HuH-7.5 (cell line): ENCODE data around the gene KRT82.

ENCODE experiments used
- DNase-seq: peaks from one replicate; pipeline ENCODE4 v3.0.0; 2011; ENCODE audit warnings: low spot score

KRT82 gene

DNA sequence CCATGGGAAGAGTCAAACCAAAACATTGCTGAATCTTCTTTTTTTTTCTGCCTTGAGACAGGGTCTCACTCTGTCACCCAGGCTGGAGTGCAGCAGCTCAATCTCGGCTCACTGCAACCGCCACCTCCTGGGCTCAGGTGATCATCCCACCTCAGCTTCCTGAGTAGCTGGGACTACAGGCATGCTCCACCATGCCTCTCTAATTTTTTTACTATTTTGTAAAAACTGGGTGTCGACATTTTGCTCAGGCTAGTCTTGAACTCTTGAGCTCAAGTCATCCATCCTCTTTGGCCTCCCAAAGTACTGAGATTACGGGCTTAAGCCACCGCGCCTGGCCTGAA, 29.5 kb upstream of the KRT82 start:
- DNase-seq = no peak

DNA sequence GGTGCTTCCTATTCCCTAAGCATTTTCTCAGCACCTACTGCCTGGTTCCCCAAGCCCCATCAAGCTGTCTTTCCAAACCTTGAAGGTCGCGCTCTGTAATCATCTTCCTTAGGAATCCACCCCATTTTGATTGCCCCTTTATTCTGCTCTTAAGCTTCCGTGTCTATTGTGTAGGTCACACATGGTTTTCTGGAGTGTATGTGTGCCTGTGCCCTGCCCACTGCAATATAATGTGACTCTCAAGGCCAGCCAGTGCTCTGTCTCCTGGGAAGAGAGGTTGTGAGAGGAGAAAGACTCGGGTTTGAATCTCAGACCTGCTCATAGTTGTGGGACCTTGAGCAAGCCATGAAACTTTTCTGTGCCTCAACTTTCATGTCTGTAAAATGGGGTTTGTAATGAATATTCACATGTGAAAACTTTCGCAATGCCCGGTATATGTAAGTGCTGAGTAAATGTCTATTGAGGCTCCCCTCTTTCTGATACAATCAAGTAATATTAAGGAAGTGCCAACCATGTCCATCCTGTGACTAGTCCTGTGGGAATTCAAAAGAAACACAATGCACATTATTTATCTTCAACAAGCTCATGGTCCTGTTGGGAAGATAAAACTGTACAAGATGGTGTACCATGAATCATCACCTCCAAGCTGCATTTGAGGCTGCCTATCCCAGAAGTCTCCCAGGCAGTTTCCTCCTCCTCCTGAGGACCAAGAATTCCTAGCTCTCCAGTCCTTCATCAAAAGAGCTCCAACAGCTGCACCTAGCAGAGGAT, 28.8 kb upstream of the KRT82 start:
- DNase-seq = no peak

DNA sequence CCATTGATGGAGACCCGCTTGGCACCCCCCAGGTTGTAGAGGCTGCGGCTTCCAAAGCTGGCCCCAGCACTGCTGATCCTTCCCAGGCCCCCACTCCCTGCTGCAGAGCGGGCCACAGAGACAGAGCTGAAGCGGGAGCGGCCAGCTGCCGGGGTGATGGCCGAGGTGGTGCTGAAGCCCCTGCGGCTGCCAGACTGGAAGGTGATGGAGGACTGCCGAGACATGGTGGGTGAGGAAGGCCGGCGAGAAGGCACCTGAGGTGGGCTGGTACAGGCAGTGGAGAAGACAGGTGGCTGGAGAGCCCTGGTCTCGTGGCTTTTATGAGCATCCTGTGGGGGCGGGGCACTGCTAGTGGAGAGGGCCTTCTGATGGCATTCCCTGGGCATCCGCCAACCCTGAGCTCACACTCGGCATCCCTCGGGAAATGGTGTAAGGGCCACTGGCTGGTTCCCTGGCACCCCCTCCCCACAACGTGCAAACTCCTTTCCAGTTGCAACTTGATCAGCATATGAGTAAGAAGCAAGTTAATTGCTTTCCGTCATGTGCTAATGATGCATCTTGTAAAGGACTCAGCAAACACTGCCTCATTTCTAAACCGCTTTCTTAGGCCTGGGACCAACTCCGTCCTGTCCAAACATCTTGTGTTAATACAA, 28.1 kb upstream of the KRT82 start, which contains the start of gene KRT75:
TSS of gene KRT75 (minus strand) at position 291 of the 653 bp plus-strand sequence. CDS start at position 224, 67 bp downstream.
- no peak for DNase-seq

DNA sequence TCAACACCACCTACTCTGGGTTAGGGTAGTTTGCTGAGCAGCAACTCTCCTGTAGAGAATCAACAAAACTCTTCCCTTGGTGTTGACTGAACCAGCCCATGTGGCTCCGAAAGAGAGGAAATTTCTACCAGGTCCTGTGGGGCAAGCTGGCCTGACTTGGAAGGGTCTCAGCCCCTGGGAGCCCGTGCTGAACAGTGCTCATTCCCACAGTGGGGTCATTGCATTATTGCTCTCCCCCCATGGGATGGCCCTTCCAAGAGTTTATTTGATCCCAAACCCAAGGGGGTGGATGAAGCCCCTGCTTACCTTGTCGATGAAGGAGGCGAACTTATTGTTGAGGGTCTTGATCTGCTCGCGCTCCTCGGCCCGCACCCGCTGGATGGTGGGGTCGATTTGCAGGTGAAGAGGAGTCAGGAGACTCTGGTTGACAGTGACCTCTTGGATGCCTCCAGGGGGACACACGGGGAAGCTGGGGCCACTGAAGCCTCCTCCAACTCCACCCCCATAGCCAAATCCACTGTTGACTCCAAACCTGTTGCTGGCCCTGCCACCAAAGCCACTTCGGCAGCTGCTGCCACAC, 27.5 kb upstream of the KRT82 start:
- no peak for DNase-seq

DNA sequence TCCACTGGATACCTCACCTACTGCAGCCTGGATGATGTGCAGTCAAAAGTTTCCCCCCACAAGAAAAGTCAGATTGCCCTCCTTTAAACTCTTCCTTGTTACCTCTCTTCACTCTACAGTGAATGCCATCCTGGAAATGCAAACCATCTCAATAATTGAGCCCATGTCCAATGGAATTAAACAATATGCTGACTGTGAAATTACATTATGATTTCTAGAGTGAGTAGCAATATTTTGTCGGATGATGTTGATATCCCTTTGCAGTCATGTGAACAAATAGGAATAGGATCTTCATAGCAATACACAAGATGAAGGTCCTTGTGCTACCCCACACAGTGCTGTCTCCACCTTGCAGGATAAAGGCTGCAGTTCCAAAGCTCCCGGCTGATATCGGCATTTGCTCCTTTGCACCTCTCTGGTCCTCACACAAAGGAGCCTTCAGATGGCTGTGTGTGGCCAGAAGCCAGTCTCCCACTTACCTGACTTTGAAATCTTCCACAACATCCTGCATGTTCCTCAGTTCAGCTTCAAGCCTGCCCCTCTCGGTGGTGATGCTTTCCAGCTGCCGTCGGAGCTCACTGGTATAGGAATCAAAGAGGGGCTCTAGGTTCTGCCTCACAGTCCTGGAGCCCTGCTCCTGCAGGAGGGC, 26.5 kb upstream of the KRT82 start:
- DNase-seq = no peak

DNA sequence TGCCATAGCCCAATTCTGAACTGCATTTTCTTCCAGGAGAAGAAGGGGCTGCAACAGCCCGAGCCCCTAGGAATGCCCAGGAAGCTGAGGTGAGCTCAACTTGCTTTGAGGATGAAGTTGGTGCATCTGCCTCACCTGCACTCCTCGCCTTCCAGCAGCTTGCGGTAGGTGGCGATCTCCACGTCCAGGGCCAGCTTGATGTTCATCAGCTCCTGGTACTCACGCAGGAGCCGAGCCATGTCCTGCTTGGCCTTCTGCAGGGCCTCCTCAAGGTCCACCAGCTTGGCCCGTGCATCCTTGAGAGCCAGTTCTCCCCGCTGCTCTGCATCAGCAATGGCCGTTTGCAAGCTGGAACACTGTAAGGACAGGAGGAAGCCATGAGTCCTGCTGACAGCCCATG, 22.0 kb upstream of the KRT82 start:
- no peak for DNase-seq

DNA sequence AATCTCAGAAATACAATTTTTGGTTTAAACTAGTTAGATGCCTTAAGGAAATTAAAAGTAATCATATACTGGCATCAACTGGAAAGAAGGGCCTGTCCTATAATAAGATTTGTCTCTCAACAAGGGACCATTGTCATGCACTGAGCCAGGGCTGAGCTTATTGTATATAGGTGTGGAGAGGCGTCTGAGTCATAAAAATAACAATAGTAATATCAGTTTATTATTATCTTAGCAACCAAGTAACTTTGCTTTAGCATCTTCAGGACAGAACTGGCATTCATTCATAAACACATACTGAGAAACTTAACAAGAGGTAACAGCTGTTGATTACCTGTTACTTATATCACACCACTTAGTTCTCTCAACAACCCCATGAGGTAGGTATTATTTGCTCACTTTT, 20.9 kb upstream of the KRT82 start:
- no peak for DNase-seq

DNA sequence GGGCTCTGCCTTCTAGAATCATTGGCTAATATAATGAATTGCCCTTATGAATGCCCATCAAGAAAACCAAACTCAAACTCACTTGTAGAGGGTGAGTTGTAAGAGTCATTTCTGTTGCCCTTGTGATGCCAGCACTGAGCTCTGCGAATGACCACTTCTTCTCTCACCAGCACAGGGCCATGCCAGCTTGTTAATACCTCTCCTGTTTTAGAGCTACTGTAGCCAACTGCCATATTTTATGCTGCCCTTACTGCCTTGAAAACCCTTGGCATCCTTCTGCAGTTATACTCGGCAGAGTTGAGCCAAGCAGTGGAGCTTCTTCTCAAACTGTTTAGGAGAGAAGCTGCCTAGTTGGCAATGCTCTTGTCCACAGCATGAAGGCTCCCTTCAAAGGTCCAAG, 19.9 kb upstream of the KRT82 start:
- DNase-seq = no peak

DNA sequence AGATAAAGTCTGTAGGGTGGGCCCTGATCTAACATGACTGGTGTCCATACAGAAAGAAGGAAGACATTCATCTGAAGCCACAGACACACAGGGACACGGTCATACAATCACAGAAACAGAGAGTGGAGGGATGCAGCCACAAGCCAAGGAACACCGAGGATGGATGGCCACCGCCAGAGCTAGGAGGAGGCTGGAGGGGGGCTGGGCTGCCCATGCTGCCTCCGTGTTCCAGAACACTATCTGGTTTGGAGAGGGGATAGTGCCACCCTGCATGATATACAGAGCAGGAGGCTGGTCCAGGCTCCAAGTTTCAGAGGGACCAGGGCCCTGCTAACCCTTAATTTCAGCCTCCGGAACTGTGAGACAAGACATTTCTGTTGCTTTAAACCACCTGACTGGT, 19.3 kb upstream of the KRT82 start:
- no peak for DNase-seq

DNA sequence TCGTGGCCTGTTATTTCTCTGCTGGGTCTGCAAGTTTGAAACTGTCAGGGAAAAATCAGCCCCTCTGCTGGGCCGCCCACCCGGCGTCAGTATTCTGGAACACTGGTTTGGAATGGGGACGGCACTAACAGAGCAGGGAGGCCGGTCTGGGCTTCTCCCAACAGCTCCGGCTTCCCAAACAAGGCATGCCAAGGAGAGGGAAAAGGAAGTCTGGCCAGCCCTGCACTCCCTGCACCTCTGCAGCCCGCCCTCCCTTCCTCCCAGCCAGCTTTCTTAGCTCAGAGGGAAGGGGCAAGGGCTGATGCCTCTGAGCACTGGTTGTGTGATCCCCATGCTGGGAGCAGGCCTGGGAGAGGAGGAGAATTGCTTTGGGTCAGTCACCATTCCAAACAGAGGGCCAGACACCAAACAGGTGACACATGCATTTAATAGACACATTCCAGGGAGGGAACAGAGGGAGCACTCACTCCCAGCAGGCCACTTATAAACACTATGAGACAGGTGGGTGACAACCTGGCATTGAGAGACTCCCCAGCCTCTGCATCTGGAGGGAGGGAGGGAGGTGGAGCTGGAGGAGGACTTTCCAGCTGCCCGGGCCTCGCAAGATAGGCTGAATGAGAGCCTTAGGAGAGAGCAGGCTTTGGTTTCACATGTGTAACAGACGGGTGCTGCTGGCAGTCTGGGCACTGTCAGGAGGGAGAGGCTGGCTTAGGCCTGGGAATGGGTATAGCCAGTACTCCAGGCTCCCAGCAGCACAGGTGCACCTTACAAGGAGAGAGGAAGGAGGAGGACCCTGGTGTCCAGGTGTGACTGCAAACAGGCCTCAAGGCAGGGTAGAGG, 17.7 kb upstream of the KRT82 start:
- no peak for DNase-seq

DNA sequence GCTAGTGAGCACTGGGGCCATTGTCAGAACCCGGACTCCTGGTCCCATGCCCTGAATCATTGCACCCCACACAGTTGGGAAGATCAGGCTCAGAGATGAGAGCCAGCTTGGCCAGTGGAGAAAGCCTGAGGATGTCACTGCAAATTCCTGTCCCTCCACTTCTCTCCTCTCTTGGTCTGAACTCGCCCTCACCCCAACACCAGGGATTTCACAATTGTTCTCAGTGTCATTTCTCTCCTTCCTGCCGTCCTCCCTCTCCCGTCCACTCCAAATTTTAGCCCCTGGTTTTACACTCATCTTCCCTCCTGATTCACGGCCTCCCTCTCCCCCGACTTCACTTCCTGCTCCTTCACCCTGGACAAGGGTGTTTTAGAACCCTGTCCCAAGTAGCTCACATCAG, 16.9 kb upstream of the KRT82 start:
- DNase-seq = no peak

DNA sequence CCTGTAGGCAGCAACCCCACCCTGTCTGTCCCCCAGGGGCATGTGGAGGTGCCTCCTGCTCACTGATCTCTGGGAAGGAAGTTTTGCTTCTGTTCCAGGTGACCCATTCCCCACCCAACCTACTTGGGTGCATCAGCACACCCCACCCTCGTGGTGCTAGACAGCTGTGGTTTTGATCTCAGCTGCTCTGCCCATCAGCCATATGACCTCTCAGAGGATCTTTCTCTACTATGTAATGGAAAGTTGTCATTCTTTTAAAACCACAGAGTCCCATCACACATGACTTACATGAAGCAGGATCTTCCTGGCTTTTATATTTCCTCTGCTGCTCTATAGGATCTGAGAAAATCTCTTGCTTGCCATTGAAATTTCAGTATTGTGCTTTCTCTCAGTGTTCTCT, 13.5 kb upstream of the KRT82 start:
- DNase-seq = no peak

DNA sequence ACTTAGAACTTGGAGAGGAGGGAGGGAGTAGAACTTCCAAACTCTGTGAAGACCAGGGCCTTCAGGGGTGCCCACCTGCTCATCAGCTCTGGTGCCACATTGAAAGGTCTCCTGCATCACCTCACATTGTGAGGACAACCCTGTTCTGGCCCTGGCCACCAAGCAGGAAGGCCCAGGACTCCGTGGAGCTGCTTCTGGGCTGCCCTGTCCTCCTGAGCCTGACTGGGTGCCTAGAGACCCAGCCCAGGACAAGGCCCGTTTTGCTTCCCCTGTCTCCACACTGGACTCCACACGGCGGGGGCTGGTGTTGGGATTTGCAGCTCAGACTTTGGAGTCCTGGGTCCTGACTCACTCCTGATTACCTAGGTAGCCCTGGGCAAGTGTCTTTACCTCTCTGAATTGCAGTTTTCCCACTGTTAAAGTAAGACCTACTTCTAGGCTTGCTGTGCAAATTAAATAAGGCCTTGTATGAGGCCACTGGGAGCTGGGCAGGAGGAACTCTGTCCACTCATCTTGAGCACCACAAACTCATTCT, 12.5 kb upstream of the KRT82 start:
- DNase-seq = no peak

DNA sequence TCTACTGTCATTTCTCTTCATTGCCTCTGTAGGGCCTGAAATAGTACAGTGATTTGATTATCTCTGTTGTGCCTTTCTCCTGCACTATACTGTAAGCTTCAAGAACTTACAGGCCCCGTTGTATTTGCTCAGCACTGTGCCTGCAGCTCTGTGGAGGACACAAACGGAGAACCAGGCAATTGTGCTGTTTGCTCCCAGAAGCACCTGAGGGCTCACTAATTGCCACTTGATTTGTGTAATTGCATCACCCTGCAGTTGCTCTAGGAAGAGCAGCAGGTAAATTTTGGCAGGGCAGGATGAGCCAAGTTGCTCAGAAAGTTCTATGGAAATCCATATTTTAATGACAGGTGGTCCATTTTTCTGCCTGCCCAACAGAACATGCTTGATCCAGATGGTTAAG, 11.6 kb upstream of the KRT82 start:
- no peak for DNase-seq

DNA sequence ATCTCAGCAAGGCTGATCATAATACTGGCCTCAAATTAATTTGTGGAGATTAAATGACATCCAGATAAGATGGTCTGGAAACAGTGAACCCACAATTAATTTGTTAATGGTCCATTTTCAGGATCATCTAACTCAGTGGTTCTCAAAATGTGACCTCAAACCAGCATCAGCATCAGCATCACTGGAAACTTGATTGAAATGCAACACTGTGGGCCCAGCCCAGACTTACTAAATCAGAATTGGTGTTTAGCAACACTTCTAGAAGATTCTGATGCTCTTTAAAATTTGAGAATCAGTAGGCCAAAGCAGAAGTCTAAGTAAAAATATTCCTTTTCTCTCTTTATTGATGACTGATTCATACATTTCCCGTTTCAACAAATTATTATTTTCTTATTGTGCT, 10.7 kb upstream of the KRT82 start:
- no peak for DNase-seq

DNA sequence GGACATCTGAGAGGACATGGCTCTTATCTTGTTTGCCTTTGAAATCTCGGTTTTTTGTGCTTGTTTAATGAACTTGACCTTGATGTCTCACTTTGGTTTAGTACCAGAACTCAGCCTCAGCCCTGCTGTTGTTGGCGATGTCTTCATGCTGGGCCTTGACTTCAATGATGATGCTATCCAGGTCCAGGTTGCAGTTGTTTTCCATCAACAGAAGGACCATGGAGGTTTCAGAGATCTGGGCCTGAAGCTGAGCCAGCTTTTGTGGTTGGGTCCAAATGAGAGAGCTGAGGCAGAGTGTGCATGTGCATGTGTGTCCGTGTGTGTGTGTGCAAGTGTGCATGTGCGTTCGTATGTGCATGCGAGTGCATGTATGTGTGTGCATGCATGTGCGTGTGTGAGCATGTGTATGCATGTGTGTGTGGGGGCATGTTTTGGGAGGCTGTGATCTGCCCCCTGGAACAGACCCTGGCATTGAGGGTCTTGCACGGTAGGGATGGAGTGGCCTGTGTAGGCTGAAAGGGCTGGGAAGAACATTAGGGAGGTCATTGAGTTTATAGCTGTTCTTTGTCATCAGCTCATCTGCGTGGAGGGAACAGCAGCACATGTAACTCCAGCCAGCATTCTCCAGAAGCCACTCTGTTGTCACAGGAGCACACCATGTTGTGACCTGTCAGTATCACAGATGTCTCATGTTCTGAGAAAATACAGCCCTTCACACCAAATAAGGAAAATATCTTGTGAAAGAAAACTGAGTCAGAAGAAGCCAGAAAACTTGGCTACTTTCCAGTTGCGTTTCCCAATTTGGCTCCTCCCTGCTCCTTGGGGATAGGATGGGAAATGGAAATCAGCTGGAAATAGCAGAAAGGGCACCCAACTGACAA, 10.0 kb upstream of the KRT82 start:
- no peak for DNase-seq

DNA sequence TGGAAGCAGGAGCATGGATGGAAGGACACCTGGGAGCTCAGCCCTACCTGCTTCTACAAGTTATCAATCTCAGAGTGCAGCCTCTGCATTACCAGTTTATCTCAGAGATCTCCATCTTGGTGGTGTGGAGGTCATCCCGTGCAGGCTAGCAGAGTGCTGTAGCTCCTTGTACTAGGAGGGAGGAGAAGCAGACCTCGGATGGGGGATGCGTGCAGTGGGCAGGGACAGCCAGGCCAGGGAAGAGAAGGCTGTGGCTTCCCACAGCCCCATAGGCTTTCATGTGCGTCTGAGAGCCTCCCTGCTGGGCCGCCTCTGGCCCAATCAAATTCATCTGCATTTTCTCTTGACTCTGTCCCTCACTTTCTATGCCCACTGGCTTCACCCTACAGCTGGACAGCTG, 8.8 kb upstream of the KRT82 start:
- no peak for DNase-seq

DNA sequence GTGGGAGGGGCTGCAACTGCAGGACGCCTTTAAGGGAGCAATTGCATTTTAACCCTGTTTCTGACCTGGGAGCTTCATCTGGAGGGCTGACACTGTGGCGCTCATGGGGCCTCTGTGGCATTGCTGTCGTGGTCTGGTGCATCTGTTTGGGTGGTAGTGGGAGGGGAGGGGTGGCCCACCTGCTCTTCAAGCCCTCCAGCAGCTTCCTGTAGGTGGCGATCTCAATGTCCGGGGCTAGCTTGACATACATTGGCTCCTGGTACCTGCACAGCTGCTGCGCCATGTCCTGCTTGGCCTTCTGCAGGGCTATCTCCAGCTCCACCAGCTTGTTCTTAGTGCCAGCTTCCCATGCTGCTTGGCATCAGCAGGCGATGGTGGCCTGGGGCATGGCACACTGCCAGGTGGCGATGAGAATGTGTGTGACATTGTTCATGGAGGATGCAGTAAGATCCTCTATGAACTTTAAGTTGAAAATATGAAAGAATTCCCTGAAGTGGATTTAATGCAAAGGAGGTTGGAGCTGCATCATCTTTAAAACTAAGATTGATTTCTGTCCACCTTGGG, 7.7 kb upstream of the KRT82 start:
- no peak for DNase-seq

DNA sequence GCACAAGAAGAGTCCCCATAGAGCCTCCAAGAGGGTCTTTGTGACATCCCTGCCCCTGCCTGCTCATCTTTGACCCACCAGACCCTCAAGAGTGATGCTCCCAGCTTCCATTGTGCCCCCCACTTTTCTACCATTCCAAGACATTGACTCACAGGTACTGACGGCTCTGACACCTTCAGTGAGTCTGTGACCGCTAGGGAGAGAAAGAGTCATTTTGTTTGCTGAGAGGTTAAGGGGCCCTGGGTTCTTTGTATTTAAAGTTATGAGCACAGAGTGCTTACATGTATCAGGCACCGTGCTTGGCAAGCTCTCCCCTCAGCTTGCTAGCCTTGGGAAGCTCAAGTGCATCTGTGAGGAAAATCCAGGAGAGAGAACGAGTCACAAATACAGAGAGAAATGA, 7.1 kb upstream of the KRT82 start:
- DNase-seq = no peak

DNA sequence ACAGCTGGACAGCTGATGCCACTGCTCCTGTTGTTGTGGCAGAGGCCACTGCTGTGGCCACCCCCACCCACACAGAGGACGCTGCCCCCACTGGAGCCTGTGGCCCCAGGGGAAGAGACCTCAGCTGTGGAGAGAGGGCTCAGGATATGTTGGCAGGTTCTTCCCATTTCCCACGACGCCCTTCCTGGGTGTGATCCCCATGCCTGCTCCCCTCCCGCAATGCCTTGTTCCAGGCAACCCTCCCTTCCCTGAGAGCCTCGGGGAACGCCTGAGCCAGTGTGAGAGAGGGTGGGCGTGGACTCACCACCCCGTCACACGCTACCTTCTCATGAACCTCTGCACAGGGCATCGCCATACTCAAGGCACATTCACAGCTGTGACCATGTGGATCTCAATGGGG, 5.7 kb upstream of the KRT82 start:
- no peak for DNase-seq
